Adipocyte (in vitro differentiated cells): Measurements from ENCODE around the gene CFAP46.

Experiments used
- DNase-seq: peaks from one replicate; pipeline ENCODE4 v3.0.0-alpha.2; 2015; ENCODE audit warnings: low read depth
- H3K27me3 ChIP-seq: replicated peaks from 2 replicates; pipeline ENCODE4 v1.7.0; 2013; ENCODE audit warnings: mild to moderate bottlenecking, low read length, moderate library complexity; ENCODE audit not compliant: control insufficient read depth, insufficient read depth
- H3K36me3 ChIP-seq: 2 replicates; pipeline ENCODE4 v1.7.0; 2013; ENCODE audit warnings: low read length, mild to moderate bottlenecking, moderate library complexity; ENCODE audit not compliant: control insufficient read depth, insufficient read depth, severe bottlenecking
- H3K4me1 ChIP-seq: 2 replicates; pipeline ENCODE4 v1.7.0; 2013; ENCODE audit warnings: mild to moderate bottlenecking, low read length, moderate library complexity; ENCODE audit not compliant: control insufficient read depth, insufficient read depth
- H3K4me3 ChIP-seq: 2 replicates; pipeline ENCODE4 v1.7.0; 2013; ENCODE audit warnings: mild to moderate bottlenecking, low read length, moderate library complexity
- H3K9ac ChIP-seq: 2 replicates; pipeline ENCODE4 v1.7.0; 2013; ENCODE audit warnings: mild to moderate bottlenecking, low read length, moderate library complexity
- H3K9me3 ChIP-seq: 2 replicates; pipeline ENCODE4 v1.7.0; 2013; ENCODE audit warnings: mild to moderate bottlenecking, low read length, moderate library complexity; ENCODE audit not compliant: control insufficient read depth

CFAP46 gene

DNA sequence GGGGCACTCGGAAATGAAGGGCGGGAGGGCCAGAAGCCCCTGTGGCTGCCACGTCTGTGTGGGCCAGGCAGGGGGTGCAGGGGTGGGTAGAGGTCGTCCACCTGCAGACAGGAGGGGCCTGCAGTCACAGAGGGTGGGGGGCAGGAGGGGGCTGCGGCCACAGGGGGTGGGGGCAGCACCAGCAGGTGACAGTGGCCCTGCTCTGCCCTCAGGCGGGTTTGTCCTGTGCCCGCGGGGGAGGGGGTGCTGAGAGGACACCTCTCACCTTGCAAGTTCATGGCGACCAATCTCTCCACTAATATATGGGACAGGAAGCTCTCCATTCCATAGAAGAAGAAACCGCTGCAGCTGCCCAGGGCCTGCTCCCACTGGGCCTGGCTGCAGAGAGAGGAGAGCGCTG is 129.8 kb downstream of the CFAP46 start:
- no peak for DNase-seq
- H3K4me3 ChIP-seq = no peak overlapping the region
- H3K36me3 ChIP-seq = no peaks in the 10 kb centered on the region
- H3K4me1 ChIP-seq = no peaks in the 10 kb centered on the region
- H3K9ac ChIP-seq = no peak overlapping the region
- H3K27me3 ChIP-seq = peaks cover 54% of the 10 kb centered on the region
- no peaks in the 10 kb centered on the region for H3K9me3 ChIP-seq

DNA sequence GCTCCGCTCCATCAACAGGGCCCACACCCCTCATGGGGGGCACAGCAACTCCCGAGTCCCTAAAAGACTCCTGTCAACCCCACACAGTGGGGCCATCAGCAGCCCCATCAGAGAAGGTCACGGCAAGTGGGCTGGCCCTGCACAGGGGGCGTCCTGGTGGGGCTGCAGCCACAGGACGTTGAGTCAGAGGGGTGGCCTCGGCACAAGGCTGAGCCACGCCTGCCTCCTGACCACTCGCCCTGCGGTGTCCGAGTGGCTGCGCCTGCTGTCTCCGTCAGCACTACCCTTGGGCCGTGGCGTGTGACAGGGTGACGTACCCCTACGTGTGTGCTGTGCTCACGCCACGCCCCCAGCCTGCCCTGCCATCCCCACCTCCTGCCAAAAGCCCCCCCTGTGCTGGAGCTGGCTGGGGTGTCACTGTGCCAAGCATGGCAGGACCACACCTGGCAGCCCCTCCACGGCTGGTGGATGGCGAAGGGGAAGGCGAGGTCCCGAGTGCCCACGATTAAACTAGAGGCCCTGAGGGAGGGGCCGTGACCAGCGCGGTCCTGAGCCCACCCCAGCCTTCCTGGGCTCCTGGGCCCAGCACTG is 130.4 kb downstream of the CFAP46 start:
- Histone ChIP-seq H3K4me1 (no peaks in the 10 kb centered on the region), H3K9ac (no peak overlapping the region), H3K9me3 (no peaks in the 10 kb centered on the region), H3K36me3 (no peaks in the 10 kb centered on the region), H3K27me3 (peaks cover 52% of the 10 kb centered on the region), H3K4me3 (no peak overlapping the region)
- no peak for DNase-seq

DNA sequence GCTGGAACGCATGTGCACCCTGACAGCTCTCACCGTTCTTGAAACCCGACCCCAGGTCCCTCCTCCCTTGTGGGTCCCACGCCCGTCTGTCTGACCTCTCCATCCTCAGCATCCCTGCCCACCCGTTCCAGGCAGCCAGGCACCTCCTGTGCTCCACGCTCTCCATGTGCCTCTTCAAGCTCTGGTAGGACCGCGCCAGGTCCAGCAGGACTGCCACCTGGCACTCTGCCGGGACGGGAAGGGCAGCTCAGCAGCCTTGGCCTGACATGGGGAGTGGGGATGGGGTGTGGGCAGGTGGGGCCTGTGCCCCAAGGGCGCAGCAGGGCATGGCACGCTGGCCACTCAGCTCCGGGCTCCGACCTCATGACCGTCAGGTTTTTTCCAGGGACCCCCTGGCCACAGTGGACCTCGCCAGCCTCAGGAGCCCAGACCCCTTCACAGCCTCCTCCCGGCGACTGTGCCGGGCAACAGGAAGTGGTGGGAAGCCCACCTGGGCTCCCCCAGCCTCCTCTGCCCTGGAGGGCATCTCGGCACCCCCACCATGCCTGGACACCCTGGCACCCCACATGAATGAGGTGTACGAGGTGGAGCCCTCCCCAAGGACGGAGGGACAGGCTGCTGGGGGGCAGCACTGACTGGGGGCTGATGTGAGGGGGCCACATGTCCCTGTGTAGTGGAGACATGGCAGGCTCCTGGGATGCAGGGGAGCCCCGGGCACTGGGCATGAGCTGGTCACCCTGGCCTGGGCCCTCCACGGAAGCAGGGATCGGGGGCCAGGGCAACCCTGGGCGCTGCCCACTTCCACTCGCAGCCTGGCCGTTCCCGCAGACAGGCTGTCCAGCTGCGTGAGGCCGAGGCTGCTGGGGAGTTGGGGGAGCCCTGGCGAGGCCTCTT is 131.3 kb downstream of the CFAP46 start:
- H3K9me3 ChIP-seq = no peaks in the 10 kb centered on the region
- H3K9ac ChIP-seq = no peak overlapping the region
- H3K4me3 ChIP-seq = no peak overlapping the region
- DNase-seq = no peak
- H3K36me3 ChIP-seq = no peaks in the 10 kb centered on the region
- H3K27me3 ChIP-seq = peaks cover 54% of the 10 kb centered on the region
- H3K4me1 ChIP-seq = no peaks in the 10 kb centered on the region

DNA sequence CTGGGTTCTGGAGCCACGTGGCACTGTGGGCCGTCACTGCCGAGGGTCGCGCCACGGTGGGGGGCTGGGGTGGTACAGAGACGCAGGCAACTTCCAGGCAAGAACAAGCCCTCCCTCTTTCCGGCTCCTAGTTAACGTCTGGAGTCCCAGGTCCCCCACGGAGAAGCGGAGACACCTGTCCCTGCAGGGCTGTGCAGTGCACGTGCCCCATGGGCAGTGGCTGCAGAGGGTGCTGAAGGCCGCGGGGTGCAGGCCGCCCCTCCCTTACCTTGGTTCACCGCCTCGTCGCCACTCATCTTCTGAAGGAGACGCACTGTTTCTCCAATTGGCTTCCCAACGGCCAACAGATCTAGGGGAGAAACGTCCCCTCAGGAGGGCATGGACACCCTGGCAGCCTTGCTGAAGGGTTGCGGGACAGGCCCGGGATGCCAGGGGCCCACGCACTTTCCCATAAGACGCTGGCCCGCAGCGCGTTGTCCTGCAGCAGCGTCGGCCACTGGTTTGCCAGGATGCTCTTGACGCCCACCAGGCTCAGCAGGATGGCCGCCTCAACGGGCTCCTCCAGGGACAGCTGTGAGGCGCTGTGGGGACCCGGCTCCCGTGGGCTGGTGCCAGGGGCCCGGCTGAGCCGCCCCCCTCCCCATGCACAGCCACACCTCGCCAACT is 132.1 kb downstream of the CFAP46 start:
- no peak for DNase-seq

DNA sequence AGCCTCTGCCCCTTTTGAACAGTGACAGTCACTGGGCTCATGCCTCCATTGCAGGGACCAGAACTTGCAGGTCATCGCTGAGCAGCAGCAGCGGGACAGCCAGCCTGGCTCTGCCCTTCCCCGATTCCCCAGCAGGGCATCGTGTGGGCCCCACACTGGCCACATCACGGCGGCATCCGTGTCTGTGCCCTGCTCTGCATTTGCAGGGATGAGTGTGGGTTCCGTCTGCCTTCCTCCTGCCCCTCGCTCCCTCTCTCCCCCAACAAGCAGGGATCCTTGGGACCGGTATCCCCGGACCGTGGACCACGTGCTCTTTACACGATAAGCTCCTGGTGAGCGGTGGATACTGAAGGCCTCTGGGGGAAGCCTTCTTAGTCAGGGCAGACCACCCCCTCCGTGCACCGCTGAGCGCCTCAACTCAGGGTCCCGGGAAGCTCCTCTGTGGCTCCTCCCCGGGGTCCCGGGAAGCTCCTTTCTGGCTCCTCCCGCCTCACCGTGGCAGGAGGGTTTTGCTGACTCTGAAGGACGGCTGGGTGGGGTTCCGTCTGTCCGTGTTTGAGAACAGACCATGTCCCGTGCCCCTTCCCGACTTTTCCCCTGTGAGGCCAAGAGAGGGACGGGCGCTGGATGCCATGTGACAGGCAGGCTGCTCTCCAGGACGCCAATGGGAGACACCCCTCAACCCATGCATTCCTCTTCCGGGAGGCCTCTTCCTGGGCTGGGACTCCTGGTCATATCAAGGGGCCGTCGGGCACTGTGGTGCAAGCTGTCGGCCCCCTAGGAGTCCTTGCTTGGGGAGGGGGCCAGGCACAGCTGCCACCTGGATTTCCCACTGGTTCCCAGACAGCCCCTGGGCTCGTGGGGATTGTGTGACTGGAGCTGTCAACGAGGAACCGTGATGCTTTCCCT is 132.9 kb downstream of the CFAP46 start:
- no peak for DNase-seq
- Histone ChIP-seq H3K9ac (no peak overlapping the region), H3K36me3 (no peaks in the 10 kb centered on the region), H3K9me3 (no peaks in the 10 kb centered on the region), H3K27me3 (peaks cover 46% of the 10 kb centered on the region), H3K4me3 (no peak overlapping the region), H3K4me1 (no peaks in the 10 kb centered on the region)

More for the DNA sequence above, 132.1 kb downstream of the CFAP46 start:
- Histone ChIP-seq H3K27me3 (peaks cover 49% of the 10 kb centered on the region), H3K4me1 (no peaks in the 10 kb centered on the region), H3K36me3 (no peaks in the 10 kb centered on the region), H3K9ac (no peak overlapping the region), H3K4me3 (no peak overlapping the region), H3K9me3 (no peaks in the 10 kb centered on the region)

DNA sequence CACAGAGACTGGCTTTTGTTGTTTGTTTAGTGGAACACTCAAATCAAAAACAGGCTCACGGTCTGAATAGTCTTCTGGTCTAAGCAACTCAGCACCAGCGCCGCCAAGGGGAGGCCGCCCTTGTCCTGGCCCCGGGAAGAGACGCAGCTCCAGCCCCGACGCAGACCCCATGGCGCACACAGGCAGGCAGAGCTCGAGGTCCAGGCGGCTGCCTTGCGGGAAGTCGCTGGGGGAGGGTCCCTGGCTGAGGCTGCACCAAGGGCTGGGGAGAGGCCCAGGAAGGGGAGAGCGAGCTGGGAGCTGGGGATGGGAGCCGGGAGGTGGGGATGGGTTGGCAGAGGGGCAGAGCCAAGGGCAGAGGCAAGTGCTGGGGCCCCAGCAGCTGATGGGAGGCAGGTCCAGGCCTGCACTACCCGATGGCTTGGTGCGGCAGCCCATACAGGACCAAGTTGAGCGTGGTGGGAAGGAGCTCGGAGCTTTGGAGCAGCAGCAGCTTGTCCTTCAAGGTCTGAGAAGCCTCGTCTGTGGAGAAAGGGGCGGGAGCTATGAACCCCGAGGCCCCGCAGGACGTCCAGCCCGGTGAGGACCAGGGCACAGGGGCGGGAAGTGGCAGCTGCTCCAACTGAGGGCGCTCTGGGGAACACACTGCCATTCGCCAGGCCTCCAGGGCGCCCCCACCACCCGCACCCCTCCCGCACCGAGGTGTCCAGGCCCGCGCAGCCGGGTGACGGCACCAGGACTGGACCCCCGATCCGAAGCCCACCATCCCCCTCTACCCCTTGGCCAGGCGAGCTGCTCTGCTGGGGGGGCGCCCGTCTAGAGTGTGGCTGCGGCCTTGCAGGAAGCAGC is 133.8 kb downstream of the CFAP46 start:
- Histone ChIP-seq H3K9ac (no peak overlapping the region), H3K9me3 (no peaks in the 10 kb centered on the region), H3K27me3 (peaks cover 42% of the 10 kb centered on the region), H3K36me3 (no peaks in the 10 kb centered on the region), H3K4me3 (no peak overlapping the region), H3K4me1 (no peaks in the 10 kb centered on the region)
- no peak for DNase-seq

DNA sequence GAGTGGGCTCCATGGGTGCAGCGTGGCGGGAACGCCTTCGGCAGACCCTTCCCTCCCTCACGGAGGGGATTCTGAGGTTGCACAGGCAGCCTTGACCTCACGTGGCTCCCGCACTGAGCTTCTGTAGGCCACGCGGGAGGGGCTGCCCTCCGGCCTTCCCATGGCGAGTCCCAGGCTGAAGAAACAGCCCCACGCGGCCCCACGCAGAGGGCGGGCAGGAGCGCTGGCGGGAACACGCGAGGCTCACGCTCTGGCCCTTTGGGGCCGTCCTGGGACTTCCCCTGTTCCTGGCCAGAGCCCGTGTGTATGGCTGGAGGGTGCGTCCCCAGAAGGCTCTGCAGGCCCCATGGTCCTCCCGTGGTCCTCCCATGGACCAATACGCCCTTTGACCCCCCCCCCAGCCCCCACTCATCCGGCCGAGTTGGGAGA is 134.7 kb downstream of the CFAP46 start:
- H3K36me3 ChIP-seq = no peaks in the 10 kb centered on the region
- DNase-seq = no peak
- no peak overlapping the region for H3K4me3 ChIP-seq
- peaks cover 42% of the 10 kb centered on the region for H3K27me3 ChIP-seq
- no peaks in the 10 kb centered on the region for H3K4me1 ChIP-seq
- H3K9me3 ChIP-seq = no peaks in the 10 kb centered on the region
- H3K9ac ChIP-seq = no peak overlapping the region

DNA sequence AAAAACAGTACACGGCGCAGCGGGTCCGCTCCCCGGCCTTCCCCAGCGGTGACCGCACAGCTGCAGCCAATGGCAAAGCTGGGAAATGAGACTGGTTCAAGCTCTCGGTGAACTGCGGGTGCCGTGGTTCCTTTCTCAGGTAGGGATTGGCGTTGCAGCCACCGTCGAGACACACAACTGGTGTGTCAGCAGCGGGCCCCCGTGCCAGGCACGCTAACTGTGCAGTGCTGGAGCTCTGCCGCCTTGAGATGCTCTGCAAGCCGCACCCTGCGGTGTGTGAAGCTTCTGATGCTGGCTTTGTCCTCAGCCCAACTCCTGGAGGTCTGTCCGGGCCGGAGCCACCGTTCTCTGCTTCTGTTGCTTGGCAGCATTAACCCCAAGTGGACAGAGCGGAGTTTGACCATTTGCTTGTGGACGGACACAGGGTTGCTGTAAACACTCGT is 135.8 kb downstream of the CFAP46 start:
- no peak overlapping the region for H3K9ac ChIP-seq
- DNase-seq = no peak
- H3K4me1 ChIP-seq = no peaks in the 10 kb centered on the region
- peaks cover 42% of the 10 kb centered on the region for H3K27me3 ChIP-seq
- H3K9me3 ChIP-seq = peaks cover 5% of the 10 kb centered on the region
- no peak overlapping the region for H3K4me3 ChIP-seq
- H3K36me3 ChIP-seq = no peaks in the 10 kb centered on the region

DNA sequence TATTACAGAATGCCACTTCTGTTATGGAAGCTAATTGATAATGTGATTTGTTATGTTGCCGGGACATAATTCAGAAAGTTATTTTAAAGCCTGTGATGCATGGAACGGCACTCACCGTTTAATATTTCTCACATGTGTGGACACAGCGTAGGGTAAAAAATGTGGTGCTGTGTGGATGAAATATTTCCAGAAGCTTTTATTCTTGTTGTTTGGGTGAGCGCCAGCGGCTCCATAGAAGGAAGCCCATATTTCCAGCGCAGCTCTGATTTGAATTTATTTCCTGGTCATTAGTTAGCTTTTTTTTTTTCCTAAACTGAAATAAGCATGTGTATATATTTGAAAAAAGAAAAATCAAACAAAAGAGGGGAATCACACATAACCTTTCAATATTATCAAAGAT is 136.3 kb downstream of the CFAP46 start:
- peaks cover 5% of the 10 kb centered on the region for H3K9me3 ChIP-seq
- no peak overlapping the region for H3K9ac ChIP-seq
- H3K4me3 ChIP-seq = no peak overlapping the region
- H3K4me1 ChIP-seq = no peaks in the 10 kb centered on the region
- peaks cover 40% of the 10 kb centered on the region for H3K27me3 ChIP-seq
- DNase-seq = peak; percentile 23
- no peaks in the 10 kb centered on the region for H3K36me3 ChIP-seq

DNA sequence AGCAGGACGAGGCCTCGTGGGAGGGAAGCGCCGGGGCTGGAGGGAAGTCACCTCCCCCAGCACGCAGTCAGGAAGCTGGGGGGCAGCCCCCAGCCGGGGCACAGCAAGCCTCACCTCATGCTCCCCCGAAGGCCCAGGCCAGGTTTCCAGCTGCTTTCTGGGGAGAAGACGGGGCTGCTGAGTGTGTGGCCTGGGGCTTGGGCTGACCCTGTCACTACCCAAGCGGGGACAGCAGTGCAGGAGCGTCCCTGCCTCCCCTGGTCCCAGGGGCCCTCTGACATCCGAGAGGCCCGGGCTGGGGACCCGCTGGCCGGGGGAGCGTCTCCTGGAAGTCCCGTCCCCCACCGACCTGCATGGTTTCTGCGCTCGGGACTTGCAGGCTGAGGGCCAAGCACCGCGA is 136.8 kb downstream of the CFAP46 start:
- Histone ChIP-seq H3K4me1 (no peaks in the 10 kb centered on the region), H3K4me3 (no peak overlapping the region), H3K27me3 (peaks cover 37% of the 10 kb centered on the region), H3K9me3 (peaks cover 5% of the 10 kb centered on the region), H3K36me3 (no peaks in the 10 kb centered on the region), H3K9ac (no peak overlapping the region)
- DNase-seq = no peak
